SK-N-MC (cell line): ENCODE measurements around the gene MLN.

Experiments used
- EZH2 ChIP-seq: fragments of 200-600 bp; sonication (generic); IDR thresholded peaks from one replicate; pipeline ENCODE4 v1.6.1; 2017; ENCODE audit warnings: antibody characterized with exemption
- POLR2AphosphoS5 ChIP-seq: IDR thresholded peaks from 2 replicates; pipeline ENCODE4 v1.6.1; 2012; ENCODE audit warnings: mild to moderate bottlenecking, low read depth, low read length, borderline replicate concordance

GRCh38 chr6:33788694-33789549, 14.9 kb downstream of the MLN start, which contains the start of gene LEMD2:
- no peak for TF ChIP-seq EZH2
- TF ChIP-seq POLR2AphosphoS5, result peak; percentile 81
